T-helper 2 cell treated with Interferon-gamma antibody and Interleukin-4, amounts not matched to agents 100 ng/mL and 5 ng/mL, for 36 hours (primary cell): ENCODE results near the gene MISP. TPM values are rescaled to one million over a fixed set of nuclear protein-coding genes. Genes with fewer than 3 reads are reported as not detected.

Source experiments
- intact Hi-C: fragments of 100-400 bp; cut with micrococcal nuclease; formaldehyde crosslinking; loops from one replicate; pipeline ENCODE4 v1.15.1; 2023
- total RNA-seq: library from RNA; stranded (reverse); gene quantifications from 2 replicates; pipeline ENCODE4 v1.2.3, GENCODE V29; 2022

MISP gene
- not detected in 2 replicates for total RNA-seq

- intact Hi-C loops, result no loop called here
These were observed at the start of gene MISP for GRCh38 chr19:750640-751423. Gene MISP, plus strand, starts transcription at chr19:751112. Its CDS starts 5,835 bp downstream, at chr19:756947.

GRCh38 chr19:702847-703246 is 48.1 kb upstream of the MISP start:
- intact Hi-C loops, result loop anchor here (2.0 kb wide), 1 partner anchor 22 kb away; no protein-coding TSS in a partner anchor

GRCh38 chr19:703329-703650 is 47.6 kb upstream of the MISP start:
- intact Hi-C loops, result loop anchor here (2.0 kb wide), 1 partner anchor 22 kb away; no protein-coding TSS in a partner anchor

- intact Hi-C loops, result loop anchor here (2.0 kb wide), 1 partner anchor 23 kb away; no protein-coding TSS in a partner anchor
These were observed 47.1 kb upstream of the MISP start for GRCh38 chr19:703651-704446.

- intact Hi-C loops, result no loop called here
These were observed 46.5 kb upstream of the MISP start for GRCh38 chr19:704447-704741.

- intact Hi-C loops, result no loop called here
These were observed 42.5 kb upstream of the MISP start, which contains the start of gene PALM for GRCh38 chr19:708154-709143. Gene PALM, plus strand, starts transcription at chr19:708935. Its CDS starts 212 bp downstream, at chr19:709147.

- intact Hi-C loops, result no loop called here
These were observed 41.5 kb upstream of the MISP start for GRCh38 chr19:709196-709964.

- intact Hi-C loops, result no loop called here
These were observed 40.8 kb upstream of the MISP start for GRCh38 chr19:709965-710571.

- intact Hi-C loops, result no loop called here
These were observed 40.1 kb upstream of the MISP start for GRCh38 chr19:710767-711166.

- intact Hi-C loops, result no loop called here
These were observed 39.7 kb upstream of the MISP start for GRCh38 chr19:711254-711653.

- intact Hi-C loops, result no loop called here
These were observed 35.6 kb upstream of the MISP start for GRCh38 chr19:715347-715746.

GRCh38 chr19:718251-718951 is 32.5 kb upstream of the MISP start:
- intact Hi-C loops, result no loop called here

GRCh38 chr19:718991-719512 is 31.9 kb upstream of the MISP start:
- intact Hi-C loops, result no loop called here

- intact Hi-C loops, result no loop called here
These were observed 31.1 kb upstream of the MISP start for GRCh38 chr19:719636-720344.

GRCh38 chr19:720345-721160 is 30.4 kb upstream of the MISP start:
- intact Hi-C loops, result no loop called here

- intact Hi-C loops, result no loop called here
These were observed 28.3 kb upstream of the MISP start for GRCh38 chr19:722553-723101.

GRCh38 chr19:723247-723646 is 27.7 kb upstream of the MISP start:
- intact Hi-C loops, result no loop called here

GRCh38 chr19:723714-724113 is 27.2 kb upstream of the MISP start:
- intact Hi-C loops, result no loop called here
